NK-92 (cell line): ENCODE data around the gene EXOC6B.

Experiments
- DNase-seq: peaks from one replicate; lab custom pipeline; 2025; ENCODE audit not compliant: unreplicated experiment; lab: John Stamatoyannopoulos, UW

EXOC6B gene

GRCh38 chr2:72830273-72830672, 4.4 kb upstream of the EXOC6B start:
- no peak for DNase-seq

- DNase-seq = no peak
These were observed 3.1 kb upstream of the EXOC6B start for GRCh38 chr2:72828840-72829507.

GRCh38 chr2:72827966-72828646, 2.3 kb upstream of the EXOC6B start:
- no peak for DNase-seq

- no peak for DNase-seq
These were observed 1.7 kb upstream of the EXOC6B start for GRCh38 chr2:72827487-72827886.

GRCh38 chr2:72826156-72826477, 284 bp upstream of the EXOC6B start:
- DNase-seq = no peak

GRCh38 chr2:72824224-72824842, 1.5 kb downstream of the EXOC6B start:
- DNase-seq = no peak

- no peak for DNase-seq
These were observed 3.0 kb downstream of the EXOC6B start for GRCh38 chr2:72822794-72823193.

GRCh38 chr2:72821983-72822382, 3.9 kb downstream of the EXOC6B start:
- no peak for DNase-seq

- DNase-seq = no peak
These were observed 4.7 kb downstream of the EXOC6B start for GRCh38 chr2:72821118-72821517.

GRCh38 chr2:72819501-72819900, 6.3 kb downstream of the EXOC6B start:
- DNase-seq = no peak

- DNase-seq = no peak
These were observed 10.1 kb downstream of the EXOC6B start for GRCh38 chr2:72815655-72816278.

- no peak for DNase-seq
These were observed 12.0 kb downstream of the EXOC6B start for GRCh38 chr2:72813841-72814240.

GRCh38 chr2:72810165-72810564, 15.7 kb downstream of the EXOC6B start:
- no peak for DNase-seq

GRCh38 chr2:72809095-72809494, 16.7 kb downstream of the EXOC6B start:
- no peak for DNase-seq

GRCh38 chr2:72806280-72806945, 19.4 kb downstream of the EXOC6B start:
- no peak for DNase-seq

GRCh38 chr2:72803626-72804320, 22.1 kb downstream of the EXOC6B start:
- DNase-seq = no peak

- DNase-seq = no peak
These were observed 22.7 kb downstream of the EXOC6B start for GRCh38 chr2:72803151-72803550.

- no peak for DNase-seq
These were observed 25.3 kb downstream of the EXOC6B start for GRCh38 chr2:72800492-72800891.

GRCh38 chr2:72797740-72798139, 28.1 kb downstream of the EXOC6B start:
- no peak for DNase-seq

GRCh38 chr2:72796766-72797165, 29.1 kb downstream of the EXOC6B start:
- DNase-seq = no peak

GRCh38 chr2:72794572-72794971, 31.3 kb downstream of the EXOC6B start:
- no peak for DNase-seq
